ENCODE data around the gene SMCR8. TPM values are rescaled to one million over a fixed set of nuclear protein-coding genes. Genes with fewer than 3 reads are reported as not detected.

Gene SMCR8, protein sequence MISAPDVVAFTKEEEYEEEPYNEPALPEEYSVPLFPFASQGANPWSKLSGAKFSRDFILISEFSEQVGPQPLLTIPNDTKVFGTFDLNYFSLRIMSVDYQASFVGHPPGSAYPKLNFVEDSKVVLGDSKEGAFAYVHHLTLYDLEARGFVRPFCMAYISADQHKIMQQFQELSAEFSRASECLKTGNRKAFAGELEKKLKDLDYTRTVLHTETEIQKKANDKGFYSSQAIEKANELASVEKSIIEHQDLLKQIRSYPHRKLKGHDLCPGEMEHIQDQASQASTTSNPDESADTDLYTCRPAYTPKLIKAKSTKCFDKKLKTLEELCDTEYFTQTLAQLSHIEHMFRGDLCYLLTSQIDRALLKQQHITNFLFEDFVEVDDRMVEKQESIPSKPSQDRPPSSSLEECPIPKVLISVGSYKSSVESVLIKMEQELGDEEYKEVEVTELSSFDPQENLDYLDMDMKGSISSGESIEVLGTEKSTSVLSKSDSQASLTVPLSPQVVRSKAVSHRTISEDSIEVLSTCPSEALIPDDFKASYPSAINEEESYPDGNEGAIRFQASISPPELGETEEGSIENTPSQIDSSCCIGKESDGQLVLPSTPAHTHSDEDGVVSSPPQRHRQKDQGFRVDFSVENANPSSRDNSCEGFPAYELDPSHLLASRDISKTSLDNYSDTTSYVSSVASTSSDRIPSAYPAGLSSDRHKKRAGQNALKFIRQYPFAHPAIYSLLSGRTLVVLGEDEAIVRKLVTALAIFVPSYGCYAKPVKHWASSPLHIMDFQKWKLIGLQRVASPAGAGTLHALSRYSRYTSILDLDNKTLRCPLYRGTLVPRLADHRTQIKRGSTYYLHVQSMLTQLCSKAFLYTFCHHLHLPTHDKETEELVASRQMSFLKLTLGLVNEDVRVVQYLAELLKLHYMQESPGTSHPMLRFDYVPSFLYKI
- 10 to 100 TPM; 16.7 to 25.5 (median 22.4) TPM for total RNA-seq

DNA sequence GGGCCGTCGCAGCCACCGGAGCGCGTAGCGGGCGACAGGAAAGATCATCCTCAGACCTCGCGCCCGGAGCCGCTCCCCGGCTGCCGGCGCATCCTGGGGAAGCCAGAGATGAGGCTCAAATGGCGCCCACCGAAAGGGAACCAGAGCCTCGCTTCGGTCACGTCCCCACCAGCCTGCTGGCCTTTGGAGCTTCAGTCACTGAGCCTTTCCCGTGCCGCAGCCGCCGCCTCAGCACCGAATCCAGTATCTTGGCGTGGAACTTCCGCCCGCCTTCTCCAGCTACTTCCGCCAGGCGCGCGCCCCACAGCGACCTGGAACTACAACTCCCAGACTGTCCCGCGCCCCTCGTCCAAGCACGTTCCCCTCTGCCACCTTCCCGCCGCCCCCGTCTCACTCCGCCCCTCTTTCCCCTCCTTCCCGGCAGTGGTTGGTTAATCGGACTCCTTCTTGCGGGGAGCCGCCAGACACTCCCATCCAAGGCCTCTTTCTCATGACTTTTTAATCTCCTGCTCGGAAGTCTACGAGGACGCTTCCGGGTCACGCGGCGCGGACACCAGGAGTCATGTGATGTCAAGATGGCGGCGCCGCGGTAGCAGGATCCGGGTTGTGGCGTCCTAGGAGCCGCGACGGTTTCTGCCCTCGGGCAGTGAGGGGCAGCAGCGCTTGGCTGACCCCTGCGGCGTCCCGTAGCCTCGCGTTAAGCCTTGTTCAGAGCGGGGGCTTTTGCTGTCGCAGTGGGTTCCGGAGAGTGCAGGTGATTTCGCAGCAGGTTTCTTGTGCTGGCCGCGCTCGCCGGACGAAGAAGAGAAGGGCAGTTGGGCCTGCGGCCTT, at the start of gene SMCR8, which contains the start of gene TOP3A:
TSS of gene SMCR8 (plus strand) at position 563 of the 831 bp plus-strand sequence. CDS start 497 bp downstream, outside the sequence.
TSS of gene TOP3A (minus strand) at position 264 of the 831 bp plus-strand sequence. CDS start at position 48, 216 bp downstream.
- peak within 1 kb of the TSS; percentile 84 for H3K4me3 ChIP-seq
- DNase-seq (ENCODE audit: low spot score in 2 of 2), result peak; percentile 99 to 100
- no peaks in the 10 kb centered on the region for H3K27me3 ChIP-seq
- no peaks in the 10 kb centered on the region for H3K9me3 ChIP-seq
- TF ChIP-seq POLR2A (IDR thresholded peaks at IDR 0.05) (peak in 1 of 2 donors; percentile 53), EP300 (IDR thresholded peaks at IDR 0.05) (no peak), POLR2AphosphoS5 (IDR thresholded peaks at IDR 0.05) (peak; percentile 64 to 97 (median 85))
- TF ChIP-seq, protein P1, sequence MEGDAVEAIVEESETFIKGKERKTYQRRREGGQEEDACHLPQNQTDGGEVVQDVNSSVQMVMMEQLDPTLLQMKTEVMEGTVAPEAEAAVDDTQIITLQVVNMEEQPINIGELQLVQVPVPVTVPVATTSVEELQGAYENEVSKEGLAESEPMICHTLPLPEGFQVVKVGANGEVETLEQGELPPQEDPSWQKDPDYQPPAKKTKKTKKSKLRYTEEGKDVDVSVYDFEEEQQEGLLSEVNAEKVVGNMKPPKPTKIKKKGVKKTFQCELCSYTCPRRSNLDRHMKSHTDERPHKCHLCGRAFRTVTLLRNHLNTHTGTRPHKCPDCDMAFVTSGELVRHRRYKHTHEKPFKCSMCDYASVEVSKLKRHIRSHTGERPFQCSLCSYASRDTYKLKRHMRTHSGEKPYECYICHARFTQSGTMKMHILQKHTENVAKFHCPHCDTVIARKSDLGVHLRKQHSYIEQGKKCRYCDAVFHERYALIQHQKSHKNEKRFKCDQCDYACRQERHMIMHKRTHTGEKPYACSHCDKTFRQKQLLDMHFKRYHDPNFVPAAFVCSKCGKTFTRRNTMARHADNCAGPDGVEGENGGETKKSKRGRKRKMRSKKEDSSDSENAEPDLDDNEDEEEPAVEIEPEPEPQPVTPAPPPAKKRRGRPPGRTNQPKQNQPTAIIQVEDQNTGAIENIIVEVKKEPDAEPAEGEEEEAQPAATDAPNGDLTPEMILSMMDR (IDR thresholded peaks at IDR 0.05), result no peak
- peak within 1 kb of the TSS; percentile 96 for H3K27ac ChIP-seq
- under 1% methylated on average over 77 of the region's 78 CpGs for WGBS
- peaks cover 71% of the 10 kb centered on the region for H3K4me1 ChIP-seq
- peaks cover 23% of the 10 kb centered on the region for H3K36me3 ChIP-seq

DNA sequence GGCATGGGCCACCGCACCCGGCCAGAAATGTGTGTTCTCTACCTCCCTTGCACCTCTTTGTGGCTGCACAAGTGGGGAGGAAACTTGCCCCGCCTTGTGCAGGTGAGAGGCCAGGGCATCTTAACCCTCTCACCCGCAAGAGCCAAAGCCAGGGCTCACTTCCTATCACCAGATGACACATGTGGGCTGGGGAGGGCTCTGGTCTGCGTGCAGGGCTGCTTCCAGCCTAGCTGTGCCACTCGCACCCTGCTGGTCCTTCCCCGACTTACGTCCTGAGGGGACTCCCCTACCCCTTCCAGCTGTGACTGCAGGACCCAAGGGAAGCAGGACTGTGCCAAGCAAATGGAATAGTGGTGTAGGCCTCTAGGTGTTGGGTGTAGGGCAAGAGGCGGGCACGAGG, 47.7 kb upstream of the SMCR8 start:
- no peak overlapping the region for H3K4me3 ChIP-seq
- TF ChIP-seq EP300 (IDR thresholded peaks at IDR 0.05), result no peak
- TF ChIP-seq, protein P1 (IDR thresholded peaks at IDR 0.05), result no peak
- TF ChIP-seq POLR2AphosphoS5 (IDR thresholded peaks at IDR 0.05), result no peak
- TF ChIP-seq POLR2A (IDR thresholded peaks at IDR 0.05), result no peak
- H3K36me3 ChIP-seq, result peaks cover 32% of the 10 kb centered on the region
- H3K27me3 ChIP-seq, result no peaks in the 10 kb centered on the region
- H3K4me1 ChIP-seq, result peaks cover 7% of the 10 kb centered on the region
- H3K9me3 ChIP-seq, result no peaks in the 10 kb centered on the region
- WGBS, result 89% methylated on average over 3 of the region's 10 CpGs
- no peak for DNase-seq (ENCODE audit: low spot score in 2 of 2)
- H3K27ac ChIP-seq, result no peak overlapping the region

DNA sequence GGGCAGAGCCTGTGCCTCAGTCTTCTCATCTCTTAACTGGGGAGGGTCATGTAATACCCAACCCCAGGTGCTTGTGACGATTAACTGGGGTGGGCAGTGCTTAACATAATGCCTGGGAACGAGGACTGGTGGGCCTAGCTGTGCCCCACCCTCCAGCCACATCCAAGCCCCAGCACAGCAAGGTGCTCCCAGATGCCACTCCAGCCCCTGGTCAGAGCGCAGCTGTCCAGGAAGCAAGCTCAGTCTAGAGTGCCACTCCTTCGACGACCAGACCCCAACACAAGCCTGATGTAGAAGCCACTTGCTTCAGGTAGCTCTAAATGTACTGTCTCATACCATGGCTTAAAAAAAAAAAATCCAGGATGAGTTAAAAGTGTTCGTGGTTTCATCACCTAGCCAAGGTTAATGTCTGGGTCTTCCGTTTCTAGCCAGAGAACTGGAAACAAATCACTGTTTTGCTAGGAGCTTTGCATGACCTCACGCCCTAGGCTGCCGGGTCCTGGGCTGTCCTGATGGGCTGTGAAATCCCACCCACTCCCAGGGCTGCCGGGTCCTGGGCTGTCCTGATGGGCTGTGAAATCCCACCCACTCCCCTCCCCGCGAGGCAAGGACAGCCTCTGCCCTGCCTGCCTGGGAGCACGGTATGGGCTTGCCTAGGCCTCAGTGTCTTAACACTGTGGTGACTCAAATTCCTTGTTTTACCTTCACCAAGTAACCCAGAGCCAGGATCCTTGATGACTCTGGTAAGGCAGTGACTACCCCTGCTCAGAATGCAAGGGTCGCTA, 47.0 kb upstream of the SMCR8 start:
- TF ChIP-seq, protein P1 (IDR thresholded peaks at IDR 0.05), result no peak
- TF ChIP-seq EP300 (IDR thresholded peaks at IDR 0.05), result no peak
- Histone ChIP-seq H3K27me3 (no peaks in the 10 kb centered on the region), H3K36me3 (peaks cover 33% of the 10 kb centered on the region), H3K4me1 (no peaks in the 10 kb centered on the region), H3K9me3 (no peaks in the 10 kb centered on the region), H3K27ac (no peak overlapping the region), H3K4me3 (no peak overlapping the region)
- WGBS, result 55% methylated on average over 6 of the region's 14 CpGs
- DNase-seq (ENCODE audit: low spot score in 2 of 2), result no peak

DNA sequence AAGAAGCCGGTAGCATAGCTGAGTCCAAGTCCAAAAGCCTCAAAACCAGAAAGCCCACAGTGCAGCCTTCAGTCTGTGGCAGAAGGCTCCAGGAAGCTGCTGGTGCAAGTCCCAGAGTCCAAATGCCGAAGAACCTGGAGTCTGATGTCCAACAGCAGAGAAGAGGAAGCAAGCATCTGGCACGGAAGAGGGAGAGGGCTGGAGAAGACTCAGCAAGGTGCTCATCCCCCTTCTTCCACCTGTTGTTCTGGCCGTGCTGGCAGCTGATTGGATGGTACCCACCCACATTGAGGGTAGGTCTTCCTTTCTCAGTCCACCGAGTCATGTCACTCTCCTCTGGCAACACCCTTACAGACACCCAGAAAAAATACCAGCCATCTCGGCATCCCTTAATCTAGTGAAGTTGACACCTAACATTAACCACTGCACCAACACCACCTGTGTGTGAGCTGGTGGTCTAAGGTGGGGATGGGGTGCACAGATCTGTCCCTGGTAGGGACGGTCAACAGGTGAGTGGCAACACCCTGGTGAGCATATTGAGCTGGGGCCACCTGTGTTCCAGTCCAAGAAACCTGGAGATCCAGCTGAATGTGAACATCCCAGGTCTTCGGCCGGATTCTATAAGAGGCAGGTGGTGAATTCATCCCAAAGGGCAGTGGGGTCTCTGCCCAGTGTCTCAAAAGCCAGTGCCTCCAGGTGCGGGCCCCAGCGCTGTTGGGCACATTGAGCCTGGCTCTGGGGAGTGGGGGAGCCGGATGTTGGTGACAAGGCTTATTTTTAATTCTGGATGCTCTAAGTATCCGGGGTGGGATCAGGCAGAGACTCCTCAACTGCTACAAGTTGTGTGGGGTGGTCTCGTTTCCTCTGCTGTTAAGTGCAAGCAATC, 44.8 kb upstream of the SMCR8 start:
- no peaks in the 10 kb centered on the region for H3K27me3 ChIP-seq
- H3K36me3 ChIP-seq, result peaks cover 27% of the 10 kb centered on the region
- TF ChIP-seq POLR2AphosphoS5 (IDR thresholded peaks at IDR 0.05) (no peak), EP300 (IDR thresholded peaks at IDR 0.05) (no peak), POLR2A (IDR thresholded peaks at IDR 0.05) (no peak)
- TF ChIP-seq, protein P1 (IDR thresholded peaks at IDR 0.05), result no peak
- H3K27ac ChIP-seq, result no peak overlapping the region
- no peaks in the 10 kb centered on the region for H3K4me1 ChIP-seq
- no peak overlapping the region for H3K4me3 ChIP-seq
- no peaks in the 10 kb centered on the region for H3K9me3 ChIP-seq
- WGBS, result 83% methylated on average over 11 of the region's 14 CpGs
- DNase-seq (ENCODE audit: low spot score in 2 of 2), result no peak
